GM12878 (cell line): ENCODE measurements around the gene CYBC1. TPM values are rescaled to one million over a fixed set of nuclear protein-coding genes. Genes with fewer than 3 reads are reported as not detected.

ENCODE experiments used
- ATAC-seq: fragments of 200-7000 bp; cut with Tn5 transposase; 3 replicates; pipeline ENCODE4 v1.9.1; 2020; ENCODE audit warnings: mild to moderate bottlenecking, moderate library complexity
- BruUV-seq: library from RNA; stranded (reverse); fragments of 400-500 nt; replicated peaks from 2 replicates; lab custom pipeline; 2021; lab: Mats Ljungman, UMichigan
- CTCF ChIA-PET: fragments of 300-600 bp; sonication (Branson Sonifier 250); formaldehyde crosslinking; extraction: SDS; loops from one replicate; lab custom pipeline; 2021; ENCODE audit warnings: inconsistent platforms; lab: Yijun Ruan, JAX
- POLR2A ChIA-PET: fragments of 350-600 bp; formaldehyde crosslinking; extraction: SDS; loops from one replicate; lab custom pipeline; 2021; ENCODE audit warnings: inconsistent platforms; lab: Charles Lee
- RAD21 ChIA-PET: fragments of 300-600 bp; sonication (Branson Sonifier 250); formaldehyde crosslinking; loops from one replicate; lab custom pipeline; 2023; ENCODE audit warnings: antibody characterized with exemption; ENCODE audit not compliant: unreplicated experiment; lab: Charles Lee
- SMC1A ChIA-PET: fragments of 300-600 bp; sonication (Branson Sonifier 250); formaldehyde crosslinking; loops from one replicate; lab custom pipeline; 2023; ENCODE audit not compliant: unreplicated experiment, uncharacterized antibody; lab: Charles Lee
- DNase-seq: peaks from one replicate; pipeline ENCODE4 v3.0.0-alpha.2; 2011; ENCODE audit warnings: low read depth, low spot score
- FAIRE-seq: peaks from 3 replicates; lab custom pipeline; 2011; peaks lifted over from hg19 to GRCh38; lab: Jason Lieb, UNC
- H2AFZ ChIP-seq: 2 replicates; pipeline ENCODE4 v1.6.0; 2011; ENCODE audit warnings: low read depth, low read length, control low read depth; ENCODE audit not compliant: control insufficient read depth
- H3K27ac ChIP-seq: 2 replicates; pipeline ENCODE4 v1.5.1; 2011; ENCODE audit warnings: control low read depth; ENCODE audit not compliant: control insufficient read depth, insufficient read depth
- H3K27me3 ChIP-seq, 2 experiments: replicated peaks in 1 of 2; 2 replicates each; pipeline versions ENCODE4 v1.6.0 to v1.6.1; 2011; ENCODE audit warnings: low read length in 1 of 2; ENCODE audit not compliant: control insufficient read depth in 2 of 2, insufficient read depth in 2 of 2
- H3K36me3 ChIP-seq, 2 experiments: 2 replicates each; pipeline ENCODE4 v1.5.1; 2011; ENCODE audit warnings: low read length in 1 of 2; ENCODE audit not compliant: control insufficient read depth in 2 of 2, insufficient read depth in 2 of 2
- H3K4me1 ChIP-seq: 2 replicates; pipeline ENCODE4 v1.6.1; 2011; ENCODE audit warnings: mild to moderate bottlenecking, low read length, moderate library complexity, mixed read lengths; ENCODE audit not compliant: control insufficient read depth, insufficient read depth
- H3K4me2 ChIP-seq: 2 replicates; pipeline ENCODE4 v1.6.0; 2011; ENCODE audit warnings: control low read depth; ENCODE audit not compliant: control insufficient read depth, insufficient read depth
- H3K4me3 ChIP-seq: fragments of 200-600 bp; sonication (generic); 2 replicates; pipeline ENCODE4 v1.5.1; 2016
- H3K79me2 ChIP-seq: 2 replicates; pipeline ENCODE4 v1.6.0; 2011; ENCODE audit warnings: low read length; ENCODE audit not compliant: control insufficient read depth, insufficient read depth
- H3K9ac ChIP-seq: 2 replicates; pipeline ENCODE4 v1.8.0; 2011; ENCODE audit warnings: low read length, control low read depth, mixed read lengths; ENCODE audit not compliant: control insufficient read depth, insufficient read depth
- H3K9me3 ChIP-seq: replicated peaks from 3 replicates; pipeline ENCODE4 v1.5.1; 2011; ENCODE audit warnings: mild to moderate bottlenecking, low read length; ENCODE audit not compliant: control insufficient read depth, insufficient read depth
- H4K20me1 ChIP-seq: 2 replicates; pipeline ENCODE4 v1.6.0; 2011; ENCODE audit not compliant: control insufficient read depth, insufficient read depth
- CEBPB ChIP-seq, 2 experiments: fragments of 150-350 bp in 1 of 2; IDR thresholded peaks; 2 replicates each; pipeline ENCODE4 v1.6.1; 2012 to 2014; ENCODE audit warnings: low read depth in 2 of 2, low read length in 2 of 2, borderline replicate concordance in 1 of 2, inconsistent platforms in 1 of 2
- CREB1 ChIP-seq: IDR thresholded peaks from 2 replicates; pipeline ENCODE4 v1.6.1; 2012; ENCODE audit warnings: low read depth, mild to moderate bottlenecking, inconsistent platforms
- HDGF ChIP-seq: fragments of 450-650 bp; IDR thresholded peaks from 2 replicates; pipeline ENCODE4 v1.6.1; 2016; ENCODE audit warnings: antibody characterized with exemption
- JUND ChIP-seq: IDR thresholded peaks from 2 replicates; pipeline ENCODE4 v1.6.1; 2012; ENCODE audit warnings: low read depth, mild to moderate bottlenecking, low read length, improper control_type of control experiment, moderate library complexity
- NR2C1 ChIP-seq: fragments of 450-650 bp; IDR thresholded peaks from 2 replicates; pipeline ENCODE4 v1.6.1; 2017; ENCODE audit warnings: antibody characterized with exemption, mild to moderate bottlenecking, moderate library complexity
- POLR2A ChIP-seq: IDR thresholded peaks from 2 replicates; pipeline ENCODE4 v1.6.1; 2011; ENCODE audit warnings: low read depth, mild to moderate bottlenecking, low read length
- POLR2AphosphoS5 ChIP-seq: IDR thresholded peaks from 2 replicates; pipeline ENCODE4 v1.6.1; 2011; ENCODE audit warnings: mild to moderate bottlenecking, low read length, inconsistent platforms
- RAD51 ChIP-seq: fragments of 450-650 bp; IDR thresholded peaks from 2 replicates; pipeline ENCODE4 v1.6.1; 2016; ENCODE audit warnings: moderate library complexity, mild to moderate bottlenecking, inconsistent platforms
- ZNF217 ChIP-seq: fragments of 450-650 bp; IDR thresholded peaks from 2 replicates; pipeline ENCODE4 v1.6.1; 2017; ENCODE audit warnings: antibody characterized with exemption, mild to moderate bottlenecking
- ZZZ3 ChIP-seq: IDR thresholded peaks from 2 replicates; pipeline ENCODE4 v1.6.1; 2011; ENCODE audit warnings: low read depth; ENCODE audit not compliant: control insufficient read depth, insufficient read length
- WGBS: methylation state at CpG from one replicate; pipeline ENCODE4 v1.1.6; 2016; ENCODE audit warnings: low lambda C conversion rate; ENCODE audit not compliant: insufficient replicate concordance, insufficient coverage; ENCODE audit errors: missing lambda C conversion rate; 5-methylcytosine and 5-hydroxymethylcytosine counted together
- in situ Hi-C: fragments of 300-500 bp; cut with MboI; formaldehyde crosslinking; loops from 9 replicates; pipeline ENCODE4 v1.14.3; 2018; ENCODE audit warnings: mixed read lengths
- intact Hi-C: fragments of 100-400 bp; cut with micrococcal nuclease; formaldehyde crosslinking; loops from one replicate; pipeline ENCODE4 v1.14.2; 2022; ENCODE audit not compliant: unreplicated experiment
- polyA plus RNA-seq, 11 experiments: library from polyadenylated mRNA; depleted of rRNA in 4 of 11; unstranded in 6 of 11; stranded (reverse) in 5 of 11; fragments of >200 nt; fragmentation: Nextera tagmentation in 4 of 11; fragmentation: Illumina TruSeq in 1 of 11; extraction: Ambion mirVana in 4 of 11; extraction: Trizol in 1 of 11; gene quantifications; 1 replicate in 1 of 11; 2 replicates in 10 of 11; pipeline versions ENCODE4 v1.2.1 to v1.2.3, GENCODE V29; 2011 to 2016; ENCODE audit warnings: inconsistent platforms in 2 of 11, missing spikeins in 2 of 11, low read depth in 1 of 11
- total RNA-seq, 4 experiments: library from RNA; depleted of rRNA in 3 of 4; stranded (reverse); fragments of >200 nt in 3 of 4; fragmentation: Illumina TruSeq in 1 of 4; extraction: Trizol in 1 of 4; gene quantifications; 2 replicates each; pipeline versions ENCODE4 v1.2.1 to v1.2.3, GENCODE V29; 2013 to 2021
- TF ChIP-seq, protein P1 (sequence below): IDR thresholded peaks from 2 replicates; pipeline ENCODE4 v1.6.1; 2012; ENCODE audit warnings: improper control_type of control experiment, low read depth, low read length; ENCODE audit not compliant: insufficient replicate concordance
- TF ChIP-seq, protein P2 (sequence below): fragments of 450-650 bp; IDR thresholded peaks from 2 replicates; pipeline ENCODE4 v1.6.1; 2014; ENCODE audit warnings: mild to moderate bottlenecking
- TF ChIP-seq, protein P3 (sequence below): fragments of 150-350 bp; IDR thresholded peaks from 2 replicates; pipeline ENCODE4 v1.6.1; 2014; ENCODE audit warnings: mild to moderate bottlenecking, low read depth, low read length

The CYBC1 gene
- total and polyA plus RNA-seq, 10 of the 15 experiments (the other 5 are each of a cell fraction or from before 2014, with no cell fraction given) = 4.2 to 162 (median 133) TPM

DNA sequence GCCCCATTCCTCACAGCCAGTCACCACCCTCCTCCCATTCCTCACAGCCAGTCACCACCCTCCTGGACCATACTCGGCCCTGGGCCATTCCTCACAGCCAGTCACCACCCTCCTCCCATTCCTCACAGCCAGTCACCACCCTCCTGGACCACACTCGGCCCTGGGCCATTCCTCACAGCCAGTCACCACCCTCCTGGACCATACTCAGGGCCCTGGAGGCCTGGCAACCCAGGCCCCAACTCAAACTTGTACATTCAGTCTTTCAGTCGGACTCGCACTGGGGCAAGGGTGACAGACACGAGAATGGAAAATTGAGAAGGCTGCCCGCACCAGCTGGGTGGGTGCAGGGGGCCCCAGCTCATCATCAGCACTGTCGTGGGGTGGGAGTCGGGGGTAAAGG, 38.6 kb upstream of the CYBC1 start:
- H4K20me1 ChIP-seq = no peaks in the 10 kb centered on the region
- no peak for DNase-seq
- no peak overlapping the region for H3K4me3 ChIP-seq
- SMC1A ChIA-PET = no interaction called here
- 87% methylated on average over 8 of the region's 8 CpGs for WGBS
- ATAC-seq = no peak
- intact Hi-C loops (no loop called here), in situ Hi-C loops (no loop called here)
- no peaks in the 10 kb centered on the region for H3K79me2 ChIP-seq
- CTCF ChIA-PET = no interaction called here
- no peaks in the 10 kb centered on the region for H3K9me3 ChIP-seq
- H3K9ac ChIP-seq = no peak overlapping the region
- RAD21 ChIA-PET = no interaction called here
- no peak overlapping the region for H2AFZ ChIP-seq
- H3K4me1 ChIP-seq = peaks cover 2% of the 10 kb centered on the region
- TF ChIP-seq POLR2A (no peak), RAD51 (no peak), POLR2AphosphoS5 (no peak), ZZZ3 (no peak), CEBPB (IDR thresholded peaks at IDR 0.05; ENCODE audit: borderline replicate concordance in 1 of 2, low read depth in 2 of 2, low read length in 2 of 2) (no peak), CREB1 (no peak), ZNF217 (no peak), JUND (no peak), NR2C1 (no peak), HDGF (no peak)
- TF ChIP-seq, protein P1, sequence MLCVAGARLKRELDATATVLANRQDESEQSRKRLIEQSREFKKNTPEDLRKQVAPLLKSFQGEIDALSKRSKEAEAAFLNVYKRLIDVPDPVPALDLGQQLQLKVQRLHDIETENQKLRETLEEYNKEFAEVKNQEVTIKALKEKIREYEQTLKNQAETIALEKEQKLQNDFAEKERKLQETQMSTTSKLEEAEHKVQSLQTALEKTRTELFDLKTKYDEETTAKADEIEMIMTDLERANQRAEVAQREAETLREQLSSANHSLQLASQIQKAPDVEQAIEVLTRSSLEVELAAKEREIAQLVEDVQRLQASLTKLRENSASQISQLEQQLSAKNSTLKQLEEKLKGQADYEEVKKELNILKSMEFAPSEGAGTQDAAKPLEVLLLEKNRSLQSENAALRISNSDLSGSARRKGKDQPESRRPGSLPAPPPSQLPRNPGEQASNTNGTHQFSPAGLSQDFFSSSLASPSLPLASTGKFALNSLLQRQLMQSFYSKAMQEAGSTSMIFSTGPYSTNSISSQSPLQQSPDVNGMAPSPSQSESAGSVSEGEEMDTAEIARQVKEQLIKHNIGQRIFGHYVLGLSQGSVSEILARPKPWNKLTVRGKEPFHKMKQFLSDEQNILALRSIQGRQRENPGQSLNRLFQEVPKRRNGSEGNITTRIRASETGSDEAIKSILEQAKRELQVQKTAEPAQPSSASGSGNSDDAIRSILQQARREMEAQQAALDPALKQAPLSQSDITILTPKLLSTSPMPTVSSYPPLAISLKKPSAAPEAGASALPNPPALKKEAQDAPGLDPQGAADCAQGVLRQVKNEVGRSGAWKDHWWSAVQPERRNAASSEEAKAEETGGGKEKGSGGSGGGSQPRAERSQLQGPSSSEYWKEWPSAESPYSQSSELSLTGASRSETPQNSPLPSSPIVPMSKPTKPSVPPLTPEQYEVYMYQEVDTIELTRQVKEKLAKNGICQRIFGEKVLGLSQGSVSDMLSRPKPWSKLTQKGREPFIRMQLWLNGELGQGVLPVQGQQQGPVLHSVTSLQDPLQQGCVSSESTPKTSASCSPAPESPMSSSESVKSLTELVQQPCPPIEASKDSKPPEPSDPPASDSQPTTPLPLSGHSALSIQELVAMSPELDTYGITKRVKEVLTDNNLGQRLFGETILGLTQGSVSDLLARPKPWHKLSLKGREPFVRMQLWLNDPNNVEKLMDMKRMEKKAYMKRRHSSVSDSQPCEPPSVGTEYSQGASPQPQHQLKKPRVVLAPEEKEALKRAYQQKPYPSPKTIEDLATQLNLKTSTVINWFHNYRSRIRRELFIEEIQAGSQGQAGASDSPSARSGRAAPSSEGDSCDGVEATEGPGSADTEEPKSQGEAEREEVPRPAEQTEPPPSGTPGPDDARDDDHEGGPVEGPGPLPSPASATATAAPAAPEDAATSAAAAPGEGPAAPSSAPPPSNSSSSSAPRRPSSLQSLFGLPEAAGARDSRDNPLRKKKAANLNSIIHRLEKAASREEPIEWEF = no peak
- TF ChIP-seq, protein P2, sequence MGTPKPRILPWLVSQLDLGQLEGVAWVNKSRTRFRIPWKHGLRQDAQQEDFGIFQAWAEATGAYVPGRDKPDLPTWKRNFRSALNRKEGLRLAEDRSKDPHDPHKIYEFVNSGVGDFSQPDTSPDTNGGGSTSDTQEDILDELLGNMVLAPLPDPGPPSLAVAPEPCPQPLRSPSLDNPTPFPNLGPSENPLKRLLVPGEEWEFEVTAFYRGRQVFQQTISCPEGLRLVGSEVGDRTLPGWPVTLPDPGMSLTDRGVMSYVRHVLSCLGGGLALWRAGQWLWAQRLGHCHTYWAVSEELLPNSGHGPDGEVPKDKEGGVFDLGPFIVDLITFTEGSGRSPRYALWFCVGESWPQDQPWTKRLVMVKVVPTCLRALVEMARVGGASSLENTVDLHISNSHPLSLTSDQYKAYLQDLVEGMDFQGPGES = no peak
- TF ChIP-seq, protein P3, sequence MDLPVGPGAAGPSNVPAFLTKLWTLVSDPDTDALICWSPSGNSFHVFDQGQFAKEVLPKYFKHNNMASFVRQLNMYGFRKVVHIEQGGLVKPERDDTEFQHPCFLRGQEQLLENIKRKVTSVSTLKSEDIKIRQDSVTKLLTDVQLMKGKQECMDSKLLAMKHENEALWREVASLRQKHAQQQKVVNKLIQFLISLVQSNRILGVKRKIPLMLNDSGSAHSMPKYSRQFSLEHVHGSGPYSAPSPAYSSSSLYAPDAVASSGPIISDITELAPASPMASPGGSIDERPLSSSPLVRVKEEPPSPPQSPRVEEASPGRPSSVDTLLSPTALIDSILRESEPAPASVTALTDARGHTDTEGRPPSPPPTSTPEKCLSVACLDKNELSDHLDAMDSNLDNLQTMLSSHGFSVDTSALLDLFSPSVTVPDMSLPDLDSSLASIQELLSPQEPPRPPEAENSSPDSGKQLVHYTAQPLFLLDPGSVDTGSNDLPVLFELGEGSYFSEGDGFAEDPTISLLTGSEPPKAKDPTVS = no peak
- H3K4me2 ChIP-seq = no peak overlapping the region
- no peaks in the 10 kb centered on the region for H3K27me3 ChIP-seq
- H3K27ac ChIP-seq = no peak overlapping the region
- POLR2A ChIA-PET = no interaction called here
- BruUV-seq = no TSS peak
- peaks cover 9 to 15% of the 10 kb centered on the region in 2 experiments; a peak in 3 of 4 replicates for H3K36me3 ChIP-seq
- FAIRE-seq = no peak
